ENCODE measurements around the gene MYO15B.

DNA sequence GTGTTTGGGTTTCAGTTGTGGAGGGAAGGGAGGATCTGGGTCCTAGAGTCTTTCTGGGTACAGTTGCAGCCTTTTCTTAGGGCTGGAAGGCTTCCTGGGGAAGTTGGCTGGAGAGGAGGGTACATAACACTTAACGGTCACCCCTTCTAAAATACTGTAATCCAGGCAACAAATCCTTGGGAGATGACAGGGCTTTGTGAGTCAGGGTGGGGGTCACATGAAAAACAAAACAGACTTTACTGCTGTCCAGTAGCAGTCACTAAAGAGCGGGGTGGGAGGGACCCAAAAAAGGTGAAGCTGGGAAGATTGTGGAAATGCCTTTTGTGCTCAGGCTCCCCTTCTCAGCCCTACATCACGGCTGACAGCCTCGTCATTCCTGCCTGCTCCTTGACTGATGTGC is 85.9 kb downstream of the MYO15B start:
- TF ChIP-seq, protein P1, sequence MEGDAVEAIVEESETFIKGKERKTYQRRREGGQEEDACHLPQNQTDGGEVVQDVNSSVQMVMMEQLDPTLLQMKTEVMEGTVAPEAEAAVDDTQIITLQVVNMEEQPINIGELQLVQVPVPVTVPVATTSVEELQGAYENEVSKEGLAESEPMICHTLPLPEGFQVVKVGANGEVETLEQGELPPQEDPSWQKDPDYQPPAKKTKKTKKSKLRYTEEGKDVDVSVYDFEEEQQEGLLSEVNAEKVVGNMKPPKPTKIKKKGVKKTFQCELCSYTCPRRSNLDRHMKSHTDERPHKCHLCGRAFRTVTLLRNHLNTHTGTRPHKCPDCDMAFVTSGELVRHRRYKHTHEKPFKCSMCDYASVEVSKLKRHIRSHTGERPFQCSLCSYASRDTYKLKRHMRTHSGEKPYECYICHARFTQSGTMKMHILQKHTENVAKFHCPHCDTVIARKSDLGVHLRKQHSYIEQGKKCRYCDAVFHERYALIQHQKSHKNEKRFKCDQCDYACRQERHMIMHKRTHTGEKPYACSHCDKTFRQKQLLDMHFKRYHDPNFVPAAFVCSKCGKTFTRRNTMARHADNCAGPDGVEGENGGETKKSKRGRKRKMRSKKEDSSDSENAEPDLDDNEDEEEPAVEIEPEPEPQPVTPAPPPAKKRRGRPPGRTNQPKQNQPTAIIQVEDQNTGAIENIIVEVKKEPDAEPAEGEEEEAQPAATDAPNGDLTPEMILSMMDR (conservative IDR thresholded peaks at IDR 0.05; ENCODE audit: low read depth, low read length) = no peak
- TF ChIP-seq EZH2phosphoT487 (IDR thresholded peaks at IDR 0.05; ENCODE audit: borderline replicate concordance, low read length) (no peak), EZH2 (IDR thresholded peaks at IDR 0.05; ENCODE audit: low read length, unreplicated experiment) (no peak)

Measured in PC-3 (cell line).